Measurements from ENCODE around the gene CHRM5. TPM values are rescaled to one million over a fixed set of nuclear protein-coding genes. Genes with fewer than 3 reads are reported as not detected.

The CHRM5 gene
- total RNA-seq, 1 experiment from 2014 or later, result not detected

GRCh38 chr15:33971811-33972210 lies 3.5 kb downstream of the CHRM5 start:
- Mint-ChIP-seq H3K27me3 (ENCODE audit: insufficient read depth, unreplicated experiment) (no peaks in the 10 kb centered on the region), H3K9me3 (ENCODE audit: unreplicated experiment) (no peaks in the 10 kb centered on the region), H3K4me1 (ENCODE audit: low read depth, unreplicated experiment) (no peaks in the 10 kb centered on the region), H3K27ac (ENCODE audit: unreplicated experiment) (no peak overlapping the region), H3K36me3 (ENCODE audit: insufficient read depth, unreplicated experiment) (no peaks in the 10 kb centered on the region), H3K4me3 (ENCODE audit: unreplicated experiment) (no peak overlapping the region)
- no peak overlapping the region for H3K4me3 ChIP-seq (ENCODE audit: low read depth, low read length)
- POLR2A ChIA-PET, result no interaction called here
- H3K9me3 ChIP-seq, result no peaks in the 10 kb centered on the region
- BruUV-seq (replicated peaks), result no TSS peak
- H3K36me3 ChIP-seq (ENCODE audit: control insufficient read depth, insufficient read depth, low read length), result no peaks in the 10 kb centered on the region
- no peak for TF ChIP-seq CTCF (IDR thresholded peaks at IDR 0.05; ENCODE audit: insufficient read depth in 1 of 2, low read depth in 1 of 2, low read length in 1 of 2, severe bottlenecking in 1 of 2, unreplicated experiment in 1 of 2)
- H3K27me3 ChIP-seq (replicated peaks; ENCODE audit: control insufficient read depth, insufficient read depth, low read length), result no peaks in the 10 kb centered on the region; the same call in 1 of the 2 replicates
- CTCF ChIA-PET, result no interaction called here
- H3K4me1 ChIP-seq, result no peaks in the 10 kb centered on the region
- intact Hi-C loops (cut with micrococcal nuclease; ENCODE audit: unreplicated experiment), result no loop called here
- DNase-seq, result no peak

GRCh38 chr15:33975022-33975565 lies 6.8 kb downstream of the CHRM5 start:
- no peak overlapping the region for H3K4me3 Mint-ChIP-seq (ENCODE audit: unreplicated experiment)
- H3K9me3 Mint-ChIP-seq (ENCODE audit: unreplicated experiment), result no peaks in the 10 kb centered on the region
- no peak overlapping the region for H3K27ac Mint-ChIP-seq (ENCODE audit: unreplicated experiment)
- H3K4me3 ChIP-seq (ENCODE audit: low read depth, low read length), result no peak overlapping the region
- ChIA-PET CTCF (interaction anchor here (1.0 kb wide), 1 partner anchor 237 kb away, joined by 3 read pairs; no protein-coding TSS in a partner anchor), POLR2A (no interaction called here)
- H3K9me3 ChIP-seq, result no peaks in the 10 kb centered on the region
- no peaks in the 10 kb centered on the region for H3K27me3 ChIP-seq (replicated peaks; ENCODE audit: control insufficient read depth, insufficient read depth, low read length)
- DNase-seq, result no peak
- H3K27me3 Mint-ChIP-seq (ENCODE audit: insufficient read depth, unreplicated experiment), result no peaks in the 10 kb centered on the region
- BruUV-seq (replicated peaks), result no TSS peak
- H3K4me1 ChIP-seq, result no peaks in the 10 kb centered on the region
- intact Hi-C loops (cut with micrococcal nuclease; ENCODE audit: unreplicated experiment), result no loop called here
- no peaks in the 10 kb centered on the region for H3K4me1 Mint-ChIP-seq (ENCODE audit: low read depth, unreplicated experiment)
- H3K36me3 ChIP-seq (ENCODE audit: control insufficient read depth, insufficient read depth, low read length), result no peaks in the 10 kb centered on the region
- no peak for TF ChIP-seq CTCF (IDR thresholded peaks at IDR 0.05; ENCODE audit: insufficient read depth in 1 of 2, low read depth in 1 of 2, low read length in 1 of 2, severe bottlenecking in 1 of 2, unreplicated experiment in 1 of 2)
- no peaks in the 10 kb centered on the region for H3K36me3 Mint-ChIP-seq (ENCODE audit: insufficient read depth, unreplicated experiment)

- ChIA-PET CTCF (no interaction called here), POLR2A (no interaction called here)
- no peaks in the 10 kb centered on the region for H3K27me3 Mint-ChIP-seq (ENCODE audit: insufficient read depth, unreplicated experiment)
- Histone ChIP-seq H3K4me1 (peaks cover 3% of the 10 kb centered on the region; the same call in 1 of the 2 replicates), H3K4me3 (ENCODE audit: low read depth, low read length) (no peak overlapping the region), H3K9me3 (no peaks in the 10 kb centered on the region), H3K27me3 (replicated peaks; ENCODE audit: control insufficient read depth, insufficient read depth, low read length) (no peaks in the 10 kb centered on the region), H3K36me3 (ENCODE audit: control insufficient read depth, insufficient read depth, low read length) (no peaks in the 10 kb centered on the region)
- no peaks in the 10 kb centered on the region for H3K36me3 Mint-ChIP-seq (ENCODE audit: insufficient read depth, unreplicated experiment)
- H3K9me3 Mint-ChIP-seq (ENCODE audit: unreplicated experiment), result no peaks in the 10 kb centered on the region
- no peak overlapping the region for H3K4me3 Mint-ChIP-seq (ENCODE audit: unreplicated experiment)
- TF ChIP-seq CTCF (IDR thresholded peaks at IDR 0.05; ENCODE audit: insufficient read depth in 1 of 2, low read depth in 1 of 2, low read length in 1 of 2, severe bottlenecking in 1 of 2, unreplicated experiment in 1 of 2), result no peak
- no TSS peak for BruUV-seq (replicated peaks)
- no peak for DNase-seq
- H3K27ac Mint-ChIP-seq (ENCODE audit: unreplicated experiment), result no peak overlapping the region
- intact Hi-C loops (cut with micrococcal nuclease; ENCODE audit: unreplicated experiment), result no loop called here
- no peaks in the 10 kb centered on the region for H3K4me1 Mint-ChIP-seq (ENCODE audit: low read depth, unreplicated experiment)
Observed at GRCh38 chr15:33980159-33980558, 11.9 kb downstream of the CHRM5 start.
